SH-SY5Y (cell line): Measurements from ENCODE around the gene ASB16.

Experiments used
- GATA2 ChIP-seq: IDR thresholded peaks from 2 replicates; pipeline ENCODE4 v1.6.1; 2011; ENCODE audit warnings: mild to moderate bottlenecking, low read depth, low read length
- GATA3 ChIP-seq: IDR thresholded peaks from 2 replicates; pipeline ENCODE4 v1.6.1; 2011; ENCODE audit warnings: low read depth, mild to moderate bottlenecking, low read length, moderate library complexity

Gene ASB16, protein sequence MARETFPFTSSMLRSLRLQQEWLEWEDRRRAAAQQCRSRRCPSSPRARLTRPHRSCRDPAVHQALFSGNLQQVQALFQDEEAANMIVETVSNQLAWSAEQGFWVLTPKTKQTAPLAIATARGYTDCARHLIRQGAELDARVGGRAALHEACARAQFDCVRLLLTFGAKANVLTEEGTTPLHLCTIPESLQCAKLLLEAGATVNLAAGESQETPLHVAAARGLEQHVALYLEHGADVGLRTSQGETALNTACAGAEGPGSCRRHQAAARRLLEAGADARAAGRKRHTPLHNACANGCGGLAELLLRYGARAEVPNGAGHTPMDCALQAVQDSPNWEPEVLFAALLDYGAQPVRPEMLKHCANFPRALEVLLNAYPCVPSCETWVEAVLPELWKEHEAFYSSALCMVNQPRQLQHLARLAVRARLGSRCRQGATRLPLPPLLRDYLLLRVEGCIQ

DNA sequence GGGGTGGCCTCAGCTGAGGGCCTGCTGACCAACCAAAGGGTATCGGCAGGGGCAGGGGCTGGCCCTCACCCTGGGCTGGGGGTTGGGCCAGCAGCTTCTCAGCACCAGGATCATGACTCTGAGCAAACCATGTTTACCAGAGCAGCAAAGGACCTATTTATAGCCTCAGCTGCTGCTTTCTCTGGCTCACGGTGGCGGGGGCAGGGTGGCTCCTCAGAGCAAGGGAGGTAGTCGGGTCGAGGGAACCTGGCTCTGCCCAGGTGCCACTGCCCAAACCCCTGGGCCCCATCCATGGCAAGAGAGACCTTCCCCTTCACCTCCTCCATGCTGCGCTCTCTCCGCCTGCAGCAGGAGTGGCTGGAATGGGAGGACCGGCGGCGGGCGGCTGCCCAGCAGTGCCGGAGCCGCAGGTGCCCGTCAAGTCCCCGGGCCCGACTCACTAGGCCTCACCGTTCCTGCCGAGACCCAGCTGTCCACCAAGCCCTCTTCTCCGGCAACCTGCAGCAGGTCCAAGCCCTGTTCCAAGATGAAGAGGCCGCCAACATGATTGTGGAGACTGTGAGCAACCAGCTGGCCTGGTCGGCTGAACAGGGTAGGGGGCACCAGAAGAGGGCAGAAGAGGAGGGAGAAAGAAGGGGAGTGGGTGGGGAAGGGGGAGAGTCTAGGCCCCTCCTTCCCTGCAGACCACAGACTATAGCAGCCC, at the start of gene ASB16:
TSS of gene ASB16 (plus strand) at position 206 of the 703 bp plus-strand sequence. CDS start at position 292, 86 bp downstream.
- TF ChIP-seq GATA2: no peak
- no peak for TF ChIP-seq GATA3

DNA sequence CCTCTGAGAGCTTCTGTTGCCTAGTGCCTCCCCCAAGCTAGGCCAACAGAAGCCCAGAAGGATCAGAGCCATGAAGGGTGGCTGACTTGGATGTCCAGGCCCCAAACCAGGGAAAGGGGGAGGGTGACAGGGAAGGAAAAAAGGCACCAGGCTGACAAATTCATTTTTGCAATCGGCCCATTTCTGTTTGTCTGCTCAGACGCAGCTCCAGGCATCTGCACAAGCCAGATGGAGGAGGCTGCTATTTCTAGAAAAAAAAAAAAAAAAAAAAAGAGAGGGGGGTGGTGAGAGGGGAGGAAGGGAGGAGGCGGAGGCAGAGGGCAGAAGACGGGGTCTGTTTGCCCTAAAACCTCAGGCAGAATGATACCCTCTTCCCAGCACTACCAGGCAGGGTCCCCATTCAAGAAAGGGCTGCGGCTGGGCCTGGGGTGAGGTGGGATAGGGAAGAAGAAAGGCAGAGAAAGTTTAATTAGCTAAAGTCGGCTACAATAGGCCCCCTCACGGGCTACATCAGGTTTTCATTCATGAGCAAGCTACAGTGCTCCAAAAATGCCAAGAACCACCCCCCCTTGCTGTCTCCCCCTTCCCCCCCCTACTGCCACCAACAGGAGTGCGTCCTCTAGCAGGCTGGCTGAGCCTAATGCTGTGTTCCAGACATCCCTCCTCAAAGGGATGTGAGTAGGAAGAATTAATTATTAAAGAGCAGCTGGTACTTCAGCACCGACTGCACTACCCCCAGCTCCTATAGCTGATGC, 49.5 kb upstream of the ASB16 start:
- TF ChIP-seq GATA2 (no peak), GATA3 (no peak)

DNA sequence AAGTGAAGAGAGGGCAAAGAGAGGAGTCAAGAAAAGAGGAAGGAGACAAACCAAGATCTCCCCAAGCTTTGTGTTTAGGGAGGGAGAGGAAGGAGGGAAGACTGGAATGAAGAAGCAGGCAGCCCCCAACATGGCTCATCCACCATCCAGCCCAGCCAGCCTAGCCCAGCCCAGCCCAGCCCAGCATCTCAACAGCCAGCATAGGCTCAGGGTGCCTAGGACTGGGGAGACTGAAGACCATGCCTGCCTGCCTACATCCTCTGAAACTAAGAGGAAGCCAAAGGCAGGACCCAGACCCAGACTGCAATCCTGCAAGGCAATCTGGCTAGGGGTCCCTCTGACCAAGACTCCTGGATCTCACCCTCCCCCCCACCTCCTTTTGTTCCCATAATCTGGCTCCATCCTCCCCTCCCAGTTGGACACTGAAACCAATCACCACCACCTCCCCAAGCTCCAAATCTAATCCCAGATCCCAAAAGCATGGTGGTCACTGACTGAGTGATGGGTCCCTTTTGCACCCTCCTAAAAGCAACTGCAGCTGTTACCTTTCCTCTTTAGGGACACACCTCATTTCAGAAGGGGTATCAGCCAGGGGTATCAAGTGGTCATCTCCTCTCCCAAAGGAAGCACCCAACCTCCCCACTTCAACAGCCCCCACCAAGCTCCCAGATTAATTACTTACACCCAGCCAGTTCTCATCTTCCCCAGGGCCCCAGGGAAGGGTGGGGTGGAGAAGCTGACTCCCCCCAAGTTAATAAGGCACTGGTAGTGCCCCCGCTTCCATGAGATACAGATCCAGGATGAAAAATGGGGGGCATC, 48.3 kb upstream of the ASB16 start:
- no peak for TF ChIP-seq GATA2
- no peak for TF ChIP-seq GATA3

DNA sequence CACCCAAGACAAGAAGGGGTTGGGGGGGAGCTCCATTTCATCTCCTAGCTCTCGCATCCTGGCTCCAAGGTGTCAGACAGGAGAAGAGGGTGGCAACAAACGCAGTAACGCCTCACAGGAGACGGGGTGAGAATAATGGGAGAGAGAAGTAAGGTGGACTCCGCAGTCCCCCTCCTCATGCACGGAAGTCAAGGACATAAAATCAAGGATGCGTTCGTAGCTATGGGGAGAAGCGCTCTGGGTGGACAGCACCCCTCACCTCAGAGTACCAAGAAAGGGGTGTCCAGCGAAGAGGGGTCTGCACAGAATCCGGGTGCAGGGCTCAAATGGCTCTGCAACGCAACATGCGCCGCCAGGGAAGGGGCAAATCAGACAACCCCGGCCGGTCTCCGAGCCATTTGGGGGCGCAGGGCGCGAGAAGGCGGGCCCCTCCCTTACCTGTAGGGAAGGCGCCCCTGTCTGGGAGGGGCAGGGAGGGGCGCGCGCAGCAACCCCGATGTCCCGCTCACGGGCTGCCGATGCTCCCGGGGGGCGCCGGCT, 47.6 kb upstream of the ASB16 start:
- no peak for TF ChIP-seq GATA3
- TF ChIP-seq GATA2: no peak

DNA sequence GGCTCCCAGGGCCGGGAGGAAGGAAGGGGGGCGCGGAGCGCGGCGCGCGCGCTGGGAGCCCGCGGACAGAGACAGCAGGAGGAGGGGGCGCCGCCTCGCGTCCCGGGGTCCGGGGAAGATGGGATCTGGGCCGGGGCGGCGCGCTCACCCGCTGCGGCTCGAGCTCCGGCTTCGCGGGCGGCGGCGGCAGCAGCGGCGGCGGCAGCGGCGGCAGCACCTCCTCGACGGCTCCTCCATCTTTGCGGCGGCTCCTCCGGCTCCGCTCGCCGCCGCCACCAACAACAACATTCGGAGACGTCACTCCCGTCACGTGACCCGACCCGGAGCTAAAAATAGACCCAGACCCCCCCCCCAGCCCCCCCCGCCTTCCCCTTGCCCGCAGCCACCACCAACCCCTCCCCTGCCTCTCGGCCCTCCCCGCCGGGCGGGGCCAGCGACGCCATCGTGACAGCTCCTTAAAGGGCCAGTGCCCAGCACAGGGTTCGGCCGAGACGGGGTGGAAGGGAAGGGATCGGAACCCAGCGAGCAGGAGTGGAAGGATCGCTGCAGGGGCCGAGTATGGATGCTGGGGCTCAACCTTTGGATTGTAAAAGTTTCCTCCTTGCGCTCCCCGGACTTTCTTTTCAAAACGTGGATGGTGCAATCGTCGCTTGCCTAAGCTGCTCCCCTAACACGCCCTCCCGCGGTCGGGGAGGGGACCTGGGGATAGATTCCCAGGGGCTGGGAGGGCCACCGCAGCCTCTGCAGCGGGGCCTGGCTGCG, 47.0 kb upstream of the ASB16 start, which contains the start of gene HDAC5:
TSS of gene HDAC5 (minus strand) at position 286 of the 762 bp plus-strand sequence. CDS start 6,126 bp downstream, outside the sequence.
- TF ChIP-seq GATA2: no peak
- no peak for TF ChIP-seq GATA3

DNA sequence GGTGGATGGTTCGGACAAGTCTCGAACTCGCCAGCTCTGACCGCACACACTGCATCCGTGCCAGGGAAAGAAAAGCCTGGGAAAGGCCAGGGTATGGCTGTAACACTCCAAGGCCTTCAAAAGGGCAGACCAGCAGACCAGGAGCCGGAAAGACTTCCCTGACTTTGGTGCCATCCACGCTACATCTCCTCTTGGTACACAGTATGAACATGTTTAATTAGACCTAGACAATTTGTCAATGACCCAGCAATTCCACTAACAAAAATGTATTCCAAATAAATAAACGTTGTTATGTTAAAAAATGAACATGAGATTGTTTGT, 46.4 kb upstream of the ASB16 start:
- no peak for TF ChIP-seq GATA2
- no peak for TF ChIP-seq GATA3

DNA sequence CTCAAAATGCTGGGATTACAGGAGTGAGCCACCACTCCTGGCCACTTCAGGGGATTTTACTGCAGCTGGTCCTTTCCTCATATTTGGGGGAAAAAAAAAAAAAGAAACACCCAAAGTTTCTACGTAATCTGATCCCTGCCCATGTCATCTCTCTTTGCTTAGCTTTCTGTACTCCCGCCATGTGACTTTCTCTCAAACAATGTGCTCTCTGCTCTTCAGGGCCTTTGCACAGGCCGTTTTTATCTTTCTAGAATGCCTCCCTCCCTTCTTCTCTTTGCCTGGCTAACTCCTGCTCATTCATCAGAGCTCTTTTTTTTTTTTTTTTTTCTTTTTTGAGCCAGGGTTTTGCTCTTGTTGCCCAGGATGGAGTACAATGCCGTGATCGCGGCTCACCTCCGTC, 42.1 kb upstream of the ASB16 start:
- no peak for TF ChIP-seq GATA3
- no peak for TF ChIP-seq GATA2

DNA sequence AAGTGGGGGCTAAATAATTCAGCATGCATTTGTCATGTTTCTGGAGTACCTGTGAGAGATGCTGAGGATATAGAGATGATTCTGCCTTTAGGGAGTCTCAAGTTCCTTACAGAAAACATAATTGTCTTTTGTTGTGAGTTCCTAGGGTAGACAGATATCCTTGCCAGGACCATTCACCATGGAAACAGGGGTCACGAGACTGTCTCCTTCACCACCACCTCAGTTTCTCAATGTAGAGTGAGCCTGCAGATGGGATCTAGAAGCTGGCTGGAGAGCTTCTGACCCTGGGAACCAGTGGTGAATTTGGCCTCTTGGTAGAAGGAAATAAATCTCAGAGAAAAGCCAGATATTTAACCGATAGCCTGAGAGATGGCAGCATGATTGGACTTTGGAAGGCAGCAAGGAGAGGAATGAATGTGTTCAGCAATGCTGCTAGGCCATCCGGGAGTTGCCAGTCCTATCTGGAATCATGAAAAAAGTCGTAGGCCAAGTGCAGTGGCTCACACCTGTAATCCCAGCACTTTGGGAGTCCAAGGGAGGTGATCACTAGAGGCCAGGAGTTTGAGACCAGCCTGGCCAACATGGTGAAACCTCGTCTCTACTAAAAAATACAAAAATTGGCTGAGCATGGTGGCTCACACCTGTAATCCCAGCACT, 39.7 kb upstream of the ASB16 start:
- TF ChIP-seq GATA3 (no peak), GATA2 (no peak)

DNA sequence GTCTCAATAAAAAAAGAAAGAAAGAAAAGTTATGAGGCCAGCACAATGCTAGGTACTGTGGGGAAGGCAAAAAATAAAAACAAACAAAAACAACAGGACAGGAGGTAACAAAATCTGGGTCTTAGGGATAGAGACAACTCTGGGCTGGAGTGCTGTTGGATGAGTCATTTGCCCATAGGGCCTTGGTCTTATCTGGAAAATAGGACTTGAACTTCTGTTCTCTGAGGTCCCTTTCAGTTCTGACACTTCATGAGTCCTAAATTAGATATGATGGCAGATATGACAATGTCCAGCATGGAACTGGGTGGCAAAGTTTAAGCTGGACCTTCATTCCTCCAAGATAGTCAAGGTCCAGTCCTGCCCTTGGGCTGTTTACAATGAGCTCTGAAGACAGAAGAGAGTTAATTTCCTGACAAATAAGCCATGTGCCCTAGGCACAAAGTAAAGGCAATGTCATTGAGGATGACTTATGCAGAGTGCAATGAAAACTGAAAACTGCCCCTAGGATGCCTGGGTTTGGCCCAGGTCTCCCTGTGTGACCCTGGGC, 38.2 kb upstream of the ASB16 start:
- TF ChIP-seq GATA3: no peak
- no peak for TF ChIP-seq GATA2

DNA sequence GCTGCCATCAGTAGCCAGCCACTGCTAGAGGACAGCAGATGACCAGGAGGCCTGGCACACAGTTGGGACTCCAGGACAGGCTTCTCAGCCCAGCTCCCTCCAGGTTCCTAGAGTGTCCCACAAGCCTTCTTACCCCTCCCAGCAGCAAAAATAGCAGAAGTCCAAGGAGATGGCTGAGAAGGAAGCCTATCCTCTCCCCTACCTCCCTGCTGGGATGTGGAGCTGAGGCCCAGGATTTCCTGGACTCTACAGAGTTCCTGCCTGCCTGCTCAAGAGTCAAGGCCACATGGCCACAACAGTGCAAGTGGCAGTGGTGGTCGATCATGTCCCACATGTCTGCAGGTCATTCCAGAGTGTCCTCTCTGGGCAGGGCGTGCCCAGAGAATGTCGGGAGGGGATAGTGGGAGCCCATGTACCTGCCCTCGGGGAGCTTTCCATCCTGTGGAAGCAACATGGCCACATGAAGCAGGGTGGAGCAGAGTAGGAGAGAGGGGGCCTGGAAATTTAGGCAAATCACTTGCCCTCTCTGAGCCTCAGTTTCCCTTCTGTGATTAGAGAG, 36.5 kb upstream of the ASB16 start:
- TF ChIP-seq GATA2: no peak
- TF ChIP-seq GATA3: no peak

DNA sequence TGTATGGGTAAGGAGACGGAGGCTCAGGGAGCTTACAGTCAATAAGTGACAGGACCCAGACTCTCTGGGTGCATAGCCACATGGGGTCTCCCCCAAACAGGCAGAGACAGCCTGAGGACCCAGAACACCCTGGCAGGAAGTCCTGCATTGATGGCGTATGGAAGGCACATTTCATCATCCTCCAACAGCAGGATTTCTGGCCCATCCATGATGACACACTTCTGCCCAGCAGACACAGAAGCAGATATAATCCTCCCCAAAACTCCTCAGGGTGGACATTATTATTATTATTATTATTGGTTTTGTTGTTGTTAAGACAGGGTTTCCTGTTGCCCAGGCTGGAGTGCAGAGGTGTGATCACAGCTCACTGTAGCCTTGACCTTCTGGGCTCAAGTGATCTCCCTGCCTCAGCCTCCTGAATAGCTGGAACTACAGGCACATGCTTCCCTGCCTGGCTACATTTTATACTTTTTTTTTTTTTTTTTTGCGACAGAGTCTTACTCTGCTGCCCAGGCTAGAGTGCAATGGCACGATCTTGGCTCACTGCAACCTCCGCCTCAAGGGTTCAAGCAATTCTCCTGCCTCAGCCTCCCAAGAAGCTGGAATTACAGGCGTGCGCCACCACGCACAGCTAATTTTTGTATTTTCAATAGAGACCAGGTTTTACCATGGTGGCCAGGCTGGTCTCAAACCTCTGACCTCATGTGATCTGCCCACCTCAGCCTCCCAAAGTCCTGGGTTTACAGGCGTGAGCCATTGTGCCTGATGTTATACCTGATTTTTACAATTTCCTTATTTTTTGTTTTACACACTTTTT, 35.5 kb upstream of the ASB16 start:
- TF ChIP-seq GATA2 (no peak), GATA3 (no peak)
